GM12878 (cell line): ENCODE results near the gene PRM1. TPM values are rescaled to one million over a fixed set of nuclear protein-coding genes. Genes with fewer than 3 reads are reported as not detected.
A peak's percentile ranks its signal among the peaks of the same experiment; 100 is the strongest.

Experiments used
- ATAC-seq: fragments of 200-7000 bp; cut with Tn5 transposase; 3 replicates; pipeline ENCODE4 v1.9.1; 2020; ENCODE audit warnings: mild to moderate bottlenecking, moderate library complexity
- BruUV-seq: library from RNA; stranded (reverse); fragments of 400-500 nt; replicated peaks from 2 replicates; lab custom pipeline; 2021; lab: Mats Ljungman, UMichigan
- CTCF ChIA-PET: fragments of 300-600 bp; sonication (Branson Sonifier 250); formaldehyde crosslinking; extraction: SDS; loops from one replicate; lab custom pipeline; 2021; ENCODE audit warnings: inconsistent platforms; lab: Yijun Ruan, JAX
- POLR2A ChIA-PET: fragments of 350-600 bp; formaldehyde crosslinking; extraction: SDS; loops from one replicate; lab custom pipeline; 2021; ENCODE audit warnings: inconsistent platforms; lab: Charles Lee
- RAD21 ChIA-PET: fragments of 300-600 bp; sonication (Branson Sonifier 250); formaldehyde crosslinking; loops from one replicate; lab custom pipeline; 2023; ENCODE audit warnings: antibody characterized with exemption; ENCODE audit not compliant: unreplicated experiment; lab: Charles Lee
- SMC1A ChIA-PET: fragments of 300-600 bp; sonication (Branson Sonifier 250); formaldehyde crosslinking; loops from one replicate; lab custom pipeline; 2023; ENCODE audit not compliant: unreplicated experiment, uncharacterized antibody; lab: Charles Lee
- DNase-seq: peaks from one replicate; pipeline ENCODE4 v3.0.0-alpha.2; 2011; ENCODE audit warnings: low read depth, low spot score
- FAIRE-seq: peaks from 3 replicates; lab custom pipeline; 2011; peaks lifted over from hg19 to GRCh38; lab: Jason Lieb, UNC
- H2AFZ ChIP-seq: 2 replicates; pipeline ENCODE4 v1.6.0; 2011; ENCODE audit warnings: low read depth, low read length, control low read depth; ENCODE audit not compliant: control insufficient read depth
- H3K27ac ChIP-seq: 2 replicates; pipeline ENCODE4 v1.5.1; 2011; ENCODE audit warnings: control low read depth; ENCODE audit not compliant: control insufficient read depth, insufficient read depth
- H3K27me3 ChIP-seq, 2 experiments: replicated peaks in 1 of 2; 2 replicates each; pipeline versions ENCODE4 v1.6.0 to v1.6.1; 2011; ENCODE audit warnings: low read length in 1 of 2; ENCODE audit not compliant: control insufficient read depth in 2 of 2, insufficient read depth in 2 of 2
- H3K36me3 ChIP-seq, 2 experiments: 2 replicates each; pipeline ENCODE4 v1.5.1; 2011; ENCODE audit warnings: low read length in 1 of 2; ENCODE audit not compliant: control insufficient read depth in 2 of 2, insufficient read depth in 2 of 2
- H3K4me1 ChIP-seq: 2 replicates; pipeline ENCODE4 v1.6.1; 2011; ENCODE audit warnings: mild to moderate bottlenecking, low read length, moderate library complexity, mixed read lengths; ENCODE audit not compliant: control insufficient read depth, insufficient read depth
- H3K4me2 ChIP-seq: 2 replicates; pipeline ENCODE4 v1.6.0; 2011; ENCODE audit warnings: control low read depth; ENCODE audit not compliant: control insufficient read depth, insufficient read depth
- H3K4me3 ChIP-seq: fragments of 200-600 bp; sonication (generic); 2 replicates; pipeline ENCODE4 v1.5.1; 2016
- H3K79me2 ChIP-seq: 2 replicates; pipeline ENCODE4 v1.6.0; 2011; ENCODE audit warnings: low read length; ENCODE audit not compliant: control insufficient read depth, insufficient read depth
- H3K9ac ChIP-seq: 2 replicates; pipeline ENCODE4 v1.8.0; 2011; ENCODE audit warnings: low read length, control low read depth, mixed read lengths; ENCODE audit not compliant: control insufficient read depth, insufficient read depth
- H3K9me3 ChIP-seq: replicated peaks from 3 replicates; pipeline ENCODE4 v1.5.1; 2011; ENCODE audit warnings: mild to moderate bottlenecking, low read length; ENCODE audit not compliant: control insufficient read depth, insufficient read depth
- H4K20me1 ChIP-seq: 2 replicates; pipeline ENCODE4 v1.6.0; 2011; ENCODE audit not compliant: control insufficient read depth, insufficient read depth
- PKNOX1 ChIP-seq: fragments of 450-650 bp; IDR thresholded peaks from 2 replicates; pipeline ENCODE4 v1.6.1; 2016; ENCODE audit warnings: mild to moderate bottlenecking
- ZSCAN29 ChIP-seq: fragments of 450-650 bp; IDR thresholded peaks from 2 replicates; pipeline ENCODE4 v1.6.1; 2017; ENCODE audit warnings: mild to moderate bottlenecking, moderate library complexity
- WGBS: methylation state at CpG from one replicate; pipeline ENCODE4 v1.1.6; 2016; ENCODE audit warnings: low lambda C conversion rate; ENCODE audit not compliant: insufficient replicate concordance, insufficient coverage; ENCODE audit errors: missing lambda C conversion rate; 5-methylcytosine and 5-hydroxymethylcytosine counted together
- in situ Hi-C: fragments of 300-500 bp; cut with MboI; formaldehyde crosslinking; loops from 9 replicates; pipeline ENCODE4 v1.14.3; 2018; ENCODE audit warnings: mixed read lengths
- intact Hi-C: fragments of 100-400 bp; cut with micrococcal nuclease; formaldehyde crosslinking; loops from one replicate; pipeline ENCODE4 v1.14.2; 2022; ENCODE audit not compliant: unreplicated experiment
- polyA plus RNA-seq, 11 experiments: library from polyadenylated mRNA; depleted of rRNA in 4 of 11; unstranded in 6 of 11; stranded (reverse) in 5 of 11; fragments of >200 nt; fragmentation: Nextera tagmentation in 4 of 11; fragmentation: Illumina TruSeq in 1 of 11; extraction: Ambion mirVana in 4 of 11; extraction: Trizol in 1 of 11; gene quantifications; 1 replicate in 1 of 11; 2 replicates in 10 of 11; pipeline versions ENCODE4 v1.2.1 to v1.2.3, GENCODE V29; 2011 to 2016; ENCODE audit warnings: inconsistent platforms in 2 of 11, missing spikeins in 2 of 11, low read depth in 1 of 11
- total RNA-seq, 4 experiments: library from RNA; depleted of rRNA in 3 of 4; stranded (reverse); fragments of >200 nt in 3 of 4; fragmentation: Illumina TruSeq in 1 of 4; extraction: Trizol in 1 of 4; gene quantifications; 2 replicates each; pipeline versions ENCODE4 v1.2.1 to v1.2.3, GENCODE V29; 2013 to 2021

Gene PRM1
- total and polyA plus RNA-seq, 10 of the 15 experiments (the other 5 are each of a cell fraction or from before 2014, with no cell fraction given), result 0.20 TPM; not detected in 9

GRCh38 chr16:11307639-11308492 is 26.7 kb upstream of the PRM1 start:
- Histone ChIP-seq H2AFZ (no peak overlapping the region), H3K36me3 (no peaks in the 10 kb centered on the region), H3K27me3 (no peaks in the 10 kb centered on the region), H3K4me2 (no peak overlapping the region; the same call in 1 of the 2 replicates), H3K9ac (no peak overlapping the region), H3K27ac (peak overlapping the region; percentile 53), H4K20me1 (no peaks in the 10 kb centered on the region), H3K4me1 (peaks cover 65% of the 10 kb centered on the region), H3K79me2 (no peaks in the 10 kb centered on the region), H3K9me3 (peaks cover 2% of the 10 kb centered on the region; the same call in 2 of the 3 replicates), H3K4me3 (no peak overlapping the region)
- WGBS, result 93% methylated on average over 20 of the region's 21 CpGs
- no peak for ATAC-seq
- no peak for TF ChIP-seq ZSCAN29
- peak; percentile 36; the same call in 1 of the 2 replicates for TF ChIP-seq PKNOX1
- intact Hi-C loops (no loop called here), in situ Hi-C loops (loop anchor here (5.0 to 10.0 kb wide), 2 partner anchors 341 to 1003 kb away; no protein-coding TSS in a partner anchor)
- no peak for FAIRE-seq
- SMC1A ChIA-PET, result interaction anchor here (1.1 to 7.4 kb wide), 8 partner anchors 9 to 342 kb away, joined by 3 to 194 read pairs (median 4); partner anchors contain the start of gene SOCS1
- RAD21 ChIA-PET, result interaction anchor here (1.1 to 8.5 kb wide), 7 partner anchors 10 to 102 kb away, joined by 3 to 206 read pairs (median 89); partner anchors contain the start of gene SOCS1
- no peak for DNase-seq
- POLR2A ChIA-PET, result interaction anchor here (0.8 to 5.4 kb wide), 4 partner anchors 10 to 52 kb away, joined by 5 to 85 read pairs (median 10); partner anchors contain the start of gene SOCS1
- CTCF ChIA-PET, result interaction anchor here (1.0 to 6.9 kb wide), 7 partner anchors 10 to 359 kb away, joined by 3 to 70 read pairs (median 6); partner anchors contain the start of gene SOCS1
- BruUV-seq, result no TSS peak
